Measurements from ENCODE around the gene AK8. TPM values are rescaled to one million over a fixed set of nuclear protein-coding genes. Genes with fewer than 3 reads are reported as not detected.

The AK8 gene
- total RNA-seq, 6 experiments from 2014 or later = 0.12 TPM; not detected in 4

GRCh38 chr9:132708239-132708638 is 169.8 kb downstream of the AK8 start:
- no peak for DNase-seq
- no peak overlapping the region for H3K4me3 ChIP-seq
- WGBS (ENCODE audit: insufficient coverage, low coverage, low lambda C conversion rate, missing lambda C conversion rate) = 15% methylated on average over 2 of the region's 8 CpGs
- no peaks in the 10 kb centered on the region for H3K9me3 ChIP-seq
- no peaks in the 10 kb centered on the region for H3K4me1 ChIP-seq
- intact Hi-C loops (cut with DNase I) = no loop called here
- H3K27me3 ChIP-seq = no peaks in the 10 kb centered on the region
- no peak overlapping the region for H3K27ac ChIP-seq
- TF ChIP-seq POLR2A (IDR thresholded peaks at IDR 0.05) = no peak
- no peak for TF ChIP-seq CTCF (IDR thresholded peaks at IDR 0.05)
- ATAC-seq = no peak
- no peaks in the 10 kb centered on the region for H3K36me3 ChIP-seq

- TF ChIP-seq CTCF (IDR thresholded peaks at IDR 0.05) (no peak), POLR2A (IDR thresholded peaks at IDR 0.05) (no peak)
- H3K27ac ChIP-seq = no peak overlapping the region
- H3K4me1 ChIP-seq = no peaks in the 10 kb centered on the region
- no peaks in the 10 kb centered on the region for H3K27me3 ChIP-seq
- intact Hi-C loops (cut with DNase I) = no loop called here
- no peak for ATAC-seq
- no peak for DNase-seq
- no peak overlapping the region for H3K4me3 ChIP-seq
- no peaks in the 10 kb centered on the region for H3K36me3 ChIP-seq
- H3K9me3 ChIP-seq = no peaks in the 10 kb centered on the region
- 41% methylated on average over 2 of the region's 2 CpGs for WGBS (ENCODE audit: insufficient coverage, low coverage, low lambda C conversion rate, missing lambda C conversion rate)
Measured at GRCh38 chr9:132703336-132703735, 174.7 kb downstream of the AK8 start.

GRCh38 chr9:132702254-132702653 is 175.8 kb downstream of the AK8 start:
- DNase-seq (no peak), ATAC-seq (no peak)
- TF ChIP-seq CTCF (IDR thresholded peaks at IDR 0.05) (no peak), POLR2A (IDR thresholded peaks at IDR 0.05) (no peak)
- WGBS (ENCODE audit: insufficient coverage, low coverage, low lambda C conversion rate, missing lambda C conversion rate) = 23% methylated on average over 1 of the region's 1 CpG
- no peaks in the 10 kb centered on the region for H3K36me3 ChIP-seq
- H3K27ac ChIP-seq = no peak overlapping the region
- intact Hi-C loops (cut with DNase I) = no loop called here
- no peak overlapping the region for H3K4me3 ChIP-seq
- no peaks in the 10 kb centered on the region for H3K4me1 ChIP-seq
- H3K27me3 ChIP-seq = no peaks in the 10 kb centered on the region
- H3K9me3 ChIP-seq = peaks cover 0 to under 1% (median 0%) of the 10 kb centered on the region in 4 donors

GRCh38 chr9:132699956-132700355 is 178.1 kb downstream of the AK8 start:
- WGBS (ENCODE audit: insufficient coverage, low coverage, low lambda C conversion rate, missing lambda C conversion rate) = 41% methylated on average over 1 of the region's 1 CpG
- DNase-seq (no peak), ATAC-seq (no peak)
- Histone ChIP-seq H3K4me1 (no peaks in the 10 kb centered on the region), H3K36me3 (no peaks in the 10 kb centered on the region), H3K27ac (no peak overlapping the region), H3K27me3 (no peaks in the 10 kb centered on the region), H3K9me3 (peaks cover 0 to 6% (median 2%) of the 10 kb centered on the region in 4 donors), H3K4me3 (no peak overlapping the region)
- intact Hi-C loops (cut with DNase I) = no loop called here
- TF ChIP-seq CTCF (IDR thresholded peaks at IDR 0.05) (no peak), POLR2A (IDR thresholded peaks at IDR 0.05) (no peak)

- Histone ChIP-seq H3K36me3 (no peaks in the 10 kb centered on the region), H3K4me1 (no peaks in the 10 kb centered on the region), H3K27me3 (no peaks in the 10 kb centered on the region), H3K4me3 (no peak overlapping the region), H3K27ac (no peak overlapping the region), H3K9me3 (peaks cover 0 to 6% (median 2%) of the 10 kb centered on the region in 4 donors)
- no peak for ATAC-seq
- no peak for DNase-seq
- intact Hi-C loops (cut with DNase I) = no loop called here
- TF ChIP-seq CTCF (IDR thresholded peaks at IDR 0.05) (no peak), POLR2A (IDR thresholded peaks at IDR 0.05) (no peak)
- 40% methylated on average over 4 of the region's 4 CpGs for WGBS (ENCODE audit: insufficient coverage, low coverage, low lambda C conversion rate, missing lambda C conversion rate)
Measured at GRCh38 chr9:132698989-132699388, 179.1 kb downstream of the AK8 start.

Measured in right lobe of liver (tissue), 6 donors.